ENCODE results near the gene IDI2. TPM values are rescaled to one million over a fixed set of nuclear protein-coding genes. Genes with fewer than 3 reads are reported as not detected.
A peak's percentile ranks its signal among the peaks of the same experiment; 100 is the strongest.

The IDI2 gene
- total and polyA plus RNA-seq, 2 of the 13 experiments (the other 11 are each of a cell fraction or from before 2014, with no cell fraction given) = not detected

- POLR2A ChIA-PET = interaction anchor here (0.9 to 3.3 kb wide), 3 partner anchors 13 to 75 kb away, joined by 4 to 42 read pairs (median 8); partner anchors contain the start of genes GTPBP4, IDI1 and LARP4B
- no peak overlapping the region for H3K4me3 ChIP-seq (replicated peaks in 1 of 3; ENCODE audit: insufficient read depth in 1 of 3, low read depth in 2 of 3, low read length in 3 of 3)
- WGBS (ENCODE audit: low lambda C conversion rate) = 35% methylated on average over 19 of the region's 20 CpGs
- BruUV-seq (replicated peaks) = no TSS peak
- H3K9ac ChIP-seq (ENCODE audit: insufficient read depth, low read depth, low read length) = peak overlapping the region; percentile 39
- peaks cover 58% of the 10 kb centered on the region for H3K4me1 ChIP-seq (ENCODE audit: insufficient read depth, low read length)
- H3K27me3 ChIP-seq (ENCODE audit: control insufficient read depth in 1 of 2, insufficient read depth in 2 of 2, low read length in 2 of 2) = peaks cover 0 to 2% of the 10 kb centered on the region in 2 experiments; a peak in 2 of 5 replicates
- intact Hi-C loops (cut with micrococcal nuclease; ENCODE audit: unreplicated experiment) = no loop called here
- H4K20me1 ChIP-seq (ENCODE audit: insufficient read depth, low read length) = no peaks in the 10 kb centered on the region
- H3K9me3 ChIP-seq (ENCODE audit: low read length) = peaks cover 7% of the 10 kb centered on the region
- peak overlapping the region; percentile 49 for H3K4me2 ChIP-seq (ENCODE audit: low read depth, low read length)
- DNase-seq (ENCODE audit: low spot score) (peak; percentile 81), FAIRE-seq (peak; percentile 90), ATAC-seq (peak; percentile 78)
- in situ Hi-C loops (cut with HindIII; ENCODE audit: extremely low pct_ligation_motif_present, low pct_unique_long_range_greater_than_20kb) = no loop called here
- no peaks in the 10 kb centered on the region for H3K36me3 ChIP-seq (replicated peaks in 1 of 2; ENCODE audit: control insufficient read depth in 1 of 2, insufficient read depth in 2 of 2, low read length in 2 of 2)
- H3K27ac ChIP-seq (ENCODE audit: extremely low read length, insufficient read depth, low read length) = peak overlapping the region; percentile 58
- CTCF ChIA-PET (ENCODE audit: low intra/inter-chr PET ratio, low total read pairs) = no interaction called here
- H2AFZ ChIP-seq (ENCODE audit: low read length) = no peak overlapping the region
- H3K79me2 ChIP-seq (ENCODE audit: insufficient read depth, low read length) = no peaks in the 10 kb centered on the region
- TF ChIP-seq ZNF205 (CRISPR knock-in tag; IDR thresholded peaks at IDR 0.05) = peak; percentile 63; the same call in 1 of the 2 replicates
- no peak for TF ChIP-seq KDM5B (CRISPR knock-in tag; IDR thresholded peaks at IDR 0.05; ENCODE audit: borderline replicate concordance)
- no peak for TF ChIP-seq MZF1 (CRISPR knock-in tag; IDR thresholded peaks at IDR 0.05; ENCODE audit: borderline replicate concordance)
- TF ChIP-seq ZNF362 (CRISPR knock-in tag; IDR thresholded peaks at IDR 0.05; ENCODE audit: borderline replicate concordance) = peak; percentile 47; the same call in 1 of the 2 replicates
- TF ChIP-seq TCF7 (IDR thresholded peaks at IDR 0.05; ENCODE audit: low read depth) = 0 out of 2 replicates have a peak, but pooled peaks have one; percentile 32
- TF ChIP-seq HDAC2 (CRISPR knock-in tag; IDR thresholded peaks at IDR 0.05) = peak; percentile 72
- no peak for TF ChIP-seq TEF (CRISPR knock-in tag; IDR thresholded peaks at IDR 0.05)
- TF ChIP-seq HES4 (CRISPR knock-in tag; IDR thresholded peaks at IDR 0.05; ENCODE audit: borderline replicate concordance) = no peak
- peak; percentile 62 for TF ChIP-seq KAT8 (CRISPR knock-in tag; IDR thresholded peaks at IDR 0.05)
- no peak for TF ChIP-seq NFATC3 (CRISPR knock-in tag; IDR thresholded peaks at IDR 0.05)
- TF ChIP-seq, protein P1, sequence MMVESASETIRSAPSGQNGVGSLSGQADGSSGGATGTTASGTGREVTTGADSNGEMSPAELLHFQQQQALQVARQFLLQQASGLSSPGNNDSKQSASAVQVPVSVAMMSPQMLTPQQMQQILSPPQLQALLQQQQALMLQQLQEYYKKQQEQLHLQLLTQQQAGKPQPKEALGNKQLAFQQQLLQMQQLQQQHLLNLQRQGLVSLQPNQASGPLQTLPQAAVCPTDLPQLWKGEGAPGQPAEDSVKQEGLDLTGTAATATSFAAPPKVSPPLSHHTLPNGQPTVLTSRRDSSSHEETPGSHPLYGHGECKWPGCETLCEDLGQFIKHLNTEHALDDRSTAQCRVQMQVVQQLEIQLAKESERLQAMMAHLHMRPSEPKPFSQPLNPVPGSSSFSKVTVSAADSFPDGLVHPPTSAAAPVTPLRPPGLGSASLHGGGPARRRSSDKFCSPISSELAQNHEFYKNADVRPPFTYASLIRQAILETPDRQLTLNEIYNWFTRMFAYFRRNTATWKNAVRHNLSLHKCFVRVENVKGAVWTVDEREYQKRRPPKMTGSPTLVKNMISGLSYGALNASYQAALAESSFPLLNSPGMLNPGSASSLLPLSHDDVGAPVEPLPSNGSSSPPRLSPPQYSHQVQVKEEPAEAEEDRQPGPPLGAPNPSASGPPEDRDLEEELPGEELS (CRISPR knock-in tag; IDR thresholded peaks at IDR 0.05) = peak; percentile 77
- 0 out of 2 replicates have a peak, but pooled peaks have one; percentile 39 for TF ChIP-seq NR2F2 (IDR thresholded peaks at IDR 0.05; ENCODE audit: borderline replicate concordance, low read depth)
- TF ChIP-seq GATA4 (IDR thresholded peaks at IDR 0.05; ENCODE audit: borderline replicate concordance, low read depth) = no peak
- TF ChIP-seq CCDC6 (CRISPR knock-in tag; IDR thresholded peaks at IDR 0.05) = no peak
- TF ChIP-seq FOXP1 (IDR thresholded peaks at IDR 0.05) = no peak
- TF ChIP-seq FOXP1 (CRISPR knock-in tag; IDR thresholded peaks at IDR 0.05) = peak; percentile 69
- TF ChIP-seq ZNF607 (CRISPR knock-in tag; IDR thresholded peaks at IDR 0.05; ENCODE audit: borderline replicate concordance) = 0 out of 2 replicates have a peak, but pooled peaks have one; percentile 20
- no peak for TF ChIP-seq ZNF296 (CRISPR knock-in tag; conservative IDR thresholded peaks at IDR 0.05)
- TF ChIP-seq ZKSCAN8 (CRISPR knock-in tag; IDR thresholded peaks at IDR 0.05; ENCODE audit: borderline replicate concordance) = peak; percentile 65; the same call in 1 of the 2 replicates
- no peak for TF ChIP-seq ZNF800 (CRISPR knock-in tag; IDR thresholded peaks at IDR 0.05)
Measured at GRCh38 chr10:974038-974784, 51.4 kb downstream of the IDI2 start.
